WTC11 (cell line): ENCODE measurements around the gene MRPL20. TPM values are rescaled to one million over a fixed set of nuclear protein-coding genes. Genes with fewer than 3 reads are reported as not detected.

Source experiments
- CREM ChIP-seq: sonication (generic); formaldehyde crosslinking; IDR thresholded peaks from 2 replicates; pipeline ENCODE4 v1.8.1; 2022; ENCODE audit warnings: mild to moderate bottlenecking, missing genetic modification reagents, moderate library complexity
- ESRRA ChIP-seq: sonication (generic); formaldehyde crosslinking; IDR thresholded peaks from 2 replicates; pipeline ENCODE4 v1.8.1; 2022; ENCODE audit warnings: mild to moderate bottlenecking, missing genetic modification reagents, borderline replicate concordance
- FOXJ3 ChIP-seq: sonication (generic); formaldehyde crosslinking; IDR thresholded peaks from 2 replicates; pipeline ENCODE4 v1.9.0; 2021; ENCODE audit warnings: missing genetic modification reagents, mild to moderate bottlenecking, borderline replicate concordance
- FOXP1 ChIP-seq: sonication (generic); formaldehyde crosslinking; IDR thresholded peaks from 2 replicates; pipeline ENCODE4 v1.8.0; 2022; ENCODE audit warnings: missing genetic modification reagents, mild to moderate bottlenecking, moderate library complexity, borderline replicate concordance
- GABPB1 ChIP-seq: sonication (generic); formaldehyde crosslinking; IDR thresholded peaks from 2 replicates; pipeline ENCODE4 v1.8.1; 2023; ENCODE audit warnings: mild to moderate bottlenecking, missing genetic modification reagents
- JAZF1 ChIP-seq: fragments of 250-450 bp; sonication (Bioruptor Pico); IDR thresholded peaks from 2 replicates; pipeline ENCODE4 v1.9.0; 2021; ENCODE audit warnings: moderate library complexity, mild to moderate bottlenecking, inconsistent platforms
- KAT7 ChIP-seq: sonication (generic); formaldehyde crosslinking; IDR thresholded peaks from 2 replicates; pipeline ENCODE4 v1.8.1; 2023; ENCODE audit warnings: missing genetic modification reagents, mild to moderate bottlenecking, borderline replicate concordance
- MXD4 ChIP-seq: fragments of 250-450 bp; sonication (Bioruptor Pico); IDR thresholded peaks from 2 replicates; pipeline ENCODE4 v1.8.0; 2021; ENCODE audit warnings: mild to moderate bottlenecking, moderate library complexity, borderline replicate concordance
- MYBL2 ChIP-seq: sonication (generic); formaldehyde crosslinking; IDR thresholded peaks from 2 replicates; pipeline ENCODE4 v1.8.1; 2023; ENCODE audit warnings: mild to moderate bottlenecking, moderate library complexity, missing genetic modification reagents
- NFYB ChIP-seq: sonication (generic); formaldehyde crosslinking; conservative IDR thresholded peaks from 2 replicates; pipeline ENCODE4 v1.8.0; 2022; ENCODE audit warnings: low read depth, missing genetic modification reagents
- NR2C2 ChIP-seq: sonication (generic); formaldehyde crosslinking; IDR thresholded peaks from 2 replicates; pipeline ENCODE4 v1.8.0; 2022; ENCODE audit warnings: mild to moderate bottlenecking, missing genetic modification reagents
- RORB ChIP-seq: fragments of 250-450 bp; sonication (Bioruptor Pico); IDR thresholded peaks from 2 replicates; pipeline ENCODE4 v1.9.0; 2021; ENCODE audit warnings: mild to moderate bottlenecking
- TEAD1 ChIP-seq: sonication (generic); formaldehyde crosslinking; IDR thresholded peaks from 2 replicates; pipeline ENCODE4 v1.8.0; 2022; ENCODE audit warnings: mild to moderate bottlenecking, missing genetic modification reagents
- ZNF263 ChIP-seq: sonication (generic); formaldehyde crosslinking; IDR thresholded peaks from 2 replicates; pipeline ENCODE4 v1.8.1; 2022; ENCODE audit warnings: low read depth, mild to moderate bottlenecking, moderate library complexity, missing genetic modification reagents
- ZNF416 ChIP-seq: fragments of 250-450 bp; sonication (Bioruptor Pico); IDR thresholded peaks from 2 replicates; pipeline ENCODE4 v1.9.0; 2021; ENCODE audit warnings: mild to moderate bottlenecking, inconsistent platforms
- total RNA-seq: library from RNA; stranded (reverse); gene quantifications from 3 replicates; pipeline ENCODE4 v1.2.3, GENCODE V29; 2021
- TF ChIP-seq, protein P1 (sequence below): sonication (generic); formaldehyde crosslinking; IDR thresholded peaks from 2 replicates; pipeline ENCODE4 v1.8.0; 2022; ENCODE audit warnings: mild to moderate bottlenecking, missing genetic modification reagents
- TF ChIP-seq, protein P2 (sequence below): sonication (generic); formaldehyde crosslinking; IDR thresholded peaks from 2 replicates; pipeline ENCODE4 v1.8.0; 2022; ENCODE audit warnings: missing genetic modification reagents
- TF ChIP-seq, protein P3 (sequence below): sonication (generic); formaldehyde crosslinking; IDR thresholded peaks from 2 replicates; pipeline ENCODE4 v1.8.1; 2023; ENCODE audit warnings: mild to moderate bottlenecking, missing genetic modification reagents
- TF ChIP-seq, protein P4 (sequence below): fragments of 250-450 bp; sonication (Bioruptor Pico); IDR thresholded peaks from 2 replicates; pipeline ENCODE4 v1.9.0; 2021; ENCODE audit warnings: mild to moderate bottlenecking
- TF ChIP-seq, protein P5 (sequence below): sonication (generic); formaldehyde crosslinking; IDR thresholded peaks from 2 replicates; pipeline ENCODE4 v1.8.0; 2023; ENCODE audit warnings: missing genetic modification reagents
- TF ChIP-seq, protein P6 (sequence below): fragments of 250-450 bp; sonication (Bioruptor Pico); IDR thresholded peaks from 2 replicates; pipeline ENCODE4 v1.8.0; 2021; ENCODE audit warnings: mild to moderate bottlenecking
- TF ChIP-seq, protein P7 (sequence below): sonication (generic); formaldehyde crosslinking; IDR thresholded peaks from 2 replicates; pipeline ENCODE4 v1.8.1; 2022; ENCODE audit warnings: missing genetic modification reagents, borderline replicate concordance
- TF ChIP-seq, protein P8 (sequence below): sonication (generic); formaldehyde crosslinking; IDR thresholded peaks from 2 replicates; pipeline ENCODE4 v1.8.1; 2022; ENCODE audit warnings: low read depth, missing genetic modification reagents, borderline replicate concordance
- TF ChIP-seq, protein P9 (sequence below): sonication (generic); formaldehyde crosslinking; conservative IDR thresholded peaks from 2 replicates; pipeline ENCODE4 v1.8.1; 2023; ENCODE audit warnings: mild to moderate bottlenecking, low read depth, missing genetic modification reagents, moderate library complexity

Gene MRPL20
- total RNA-seq, 1 experiment from 2014 or later: 156 TPM

DNA sequence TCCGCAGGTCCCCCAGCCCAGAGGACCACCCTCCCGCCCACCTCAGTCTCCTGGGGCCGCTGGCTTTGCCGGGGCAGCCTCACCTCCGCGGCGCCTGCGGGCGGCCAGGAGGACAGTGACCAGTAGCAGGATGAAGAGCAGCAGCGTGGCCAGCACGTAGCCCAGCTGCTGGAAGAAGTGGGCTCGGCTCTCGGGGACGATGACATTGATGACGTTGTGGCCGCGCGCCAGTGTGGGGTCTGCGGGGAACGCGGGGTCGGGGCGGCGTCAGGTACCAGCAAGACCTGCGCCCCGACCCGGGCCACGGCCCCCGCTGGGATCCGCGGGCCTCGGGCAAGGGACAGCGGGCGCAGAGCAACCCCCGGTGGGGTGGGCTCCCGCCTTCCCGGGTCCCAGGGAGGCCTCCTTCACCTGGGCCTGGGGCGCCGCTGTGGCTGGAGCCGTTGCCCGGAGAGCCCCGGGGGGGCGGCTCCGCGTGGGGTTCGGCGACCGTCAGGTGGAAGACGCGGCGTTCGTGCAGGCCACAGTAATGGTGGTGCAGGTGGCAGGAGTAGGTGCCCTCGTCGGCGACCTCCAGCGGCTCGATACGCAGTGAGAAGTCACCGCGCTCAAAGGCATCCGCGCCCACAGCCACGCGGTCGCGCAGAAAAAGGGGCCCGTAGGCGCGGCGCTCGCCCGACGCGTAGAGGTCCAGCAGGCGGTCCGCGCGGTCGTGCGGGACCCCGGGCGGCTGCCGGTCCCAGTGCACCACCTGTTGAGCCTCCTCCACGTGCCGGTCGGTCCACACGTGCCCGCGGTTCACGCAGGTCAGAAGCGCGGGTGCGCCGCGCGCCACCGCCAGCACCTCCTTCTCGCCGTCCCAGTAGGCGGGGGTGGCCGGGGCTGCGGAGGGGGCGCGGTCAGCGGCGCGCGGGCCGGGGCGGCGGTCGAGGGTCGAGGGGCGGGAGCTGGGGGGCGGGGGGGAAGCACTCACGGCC lies 52.5 kb downstream of the MRPL20 start (continued):
- TF ChIP-seq, protein P1, sequence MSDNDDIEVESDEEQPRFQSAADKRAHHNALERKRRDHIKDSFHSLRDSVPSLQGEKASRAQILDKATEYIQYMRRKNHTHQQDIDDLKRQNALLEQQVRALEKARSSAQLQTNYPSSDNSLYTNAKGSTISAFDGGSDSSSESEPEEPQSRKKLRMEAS (CRISPR knock-in tag): peak; percentile 39; the same call in 1 of the 2 replicates
- TF ChIP-seq GABPB1 (CRISPR knock-in tag): no peak
- TF ChIP-seq, protein P2, sequence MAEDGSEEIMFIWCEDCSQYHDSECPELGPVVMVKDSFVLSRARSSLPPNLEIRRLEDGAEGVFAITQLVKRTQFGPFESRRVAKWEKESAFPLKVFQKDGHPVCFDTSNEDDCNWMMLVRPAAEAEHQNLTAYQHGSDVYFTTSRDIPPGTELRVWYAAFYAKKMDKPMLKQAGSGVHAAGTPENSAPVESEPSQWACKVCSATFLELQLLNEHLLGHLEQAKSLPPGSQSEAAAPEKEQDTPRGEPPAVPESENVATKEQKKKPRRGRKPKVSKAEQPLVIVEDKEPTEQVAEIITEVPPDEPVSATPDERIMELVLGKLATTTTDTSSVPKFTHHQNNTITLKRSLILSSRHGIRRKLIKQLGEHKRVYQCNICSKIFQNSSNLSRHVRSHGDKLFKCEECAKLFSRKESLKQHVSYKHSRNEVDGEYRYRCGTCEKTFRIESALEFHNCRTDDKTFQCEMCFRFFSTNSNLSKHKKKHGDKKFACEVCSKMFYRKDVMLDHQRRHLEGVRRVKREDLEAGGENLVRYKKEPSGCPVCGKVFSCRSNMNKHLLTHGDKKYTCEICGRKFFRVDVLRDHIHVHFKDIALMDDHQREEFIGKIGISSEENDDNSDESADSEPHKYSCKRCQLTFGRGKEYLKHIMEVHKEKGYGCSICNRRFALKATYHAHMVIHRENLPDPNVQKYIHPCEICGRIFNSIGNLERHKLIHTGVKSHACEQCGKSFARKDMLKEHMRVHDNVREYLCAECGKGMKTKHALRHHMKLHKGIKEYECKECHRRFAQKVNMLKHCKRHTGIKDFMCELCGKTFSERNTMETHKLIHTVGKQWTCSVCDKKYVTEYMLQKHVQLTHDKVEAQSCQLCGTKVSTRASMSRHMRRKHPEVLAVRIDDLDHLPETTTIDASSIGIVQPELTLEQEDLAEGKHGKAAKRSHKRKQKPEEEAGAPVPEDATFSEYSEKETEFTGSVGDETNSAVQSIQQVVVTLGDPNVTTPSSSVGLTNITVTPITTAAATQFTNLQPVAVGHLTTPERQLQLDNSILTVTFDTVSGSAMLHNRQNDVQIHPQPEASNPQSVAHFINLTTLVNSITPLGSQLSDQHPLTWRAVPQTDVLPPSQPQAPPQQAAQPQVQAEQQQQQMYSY (CRISPR knock-in tag): no peak
- TF ChIP-seq, protein P3, sequence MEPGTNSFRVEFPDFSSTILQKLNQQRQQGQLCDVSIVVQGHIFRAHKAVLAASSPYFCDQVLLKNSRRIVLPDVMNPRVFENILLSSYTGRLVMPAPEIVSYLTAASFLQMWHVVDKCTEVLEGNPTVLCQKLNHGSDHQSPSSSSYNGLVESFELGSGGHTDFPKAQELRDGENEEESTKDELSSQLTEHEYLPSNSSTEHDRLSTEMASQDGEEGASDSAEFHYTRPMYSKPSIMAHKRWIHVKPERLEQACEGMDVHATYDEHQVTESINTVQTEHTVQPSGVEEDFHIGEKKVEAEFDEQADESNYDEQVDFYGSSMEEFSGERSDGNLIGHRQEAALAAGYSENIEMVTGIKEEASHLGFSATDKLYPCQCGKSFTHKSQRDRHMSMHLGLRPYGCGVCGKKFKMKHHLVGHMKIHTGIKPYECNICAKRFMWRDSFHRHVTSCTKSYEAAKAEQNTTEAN (CRISPR knock-in tag): no peak
- TF ChIP-seq, protein P4, sequence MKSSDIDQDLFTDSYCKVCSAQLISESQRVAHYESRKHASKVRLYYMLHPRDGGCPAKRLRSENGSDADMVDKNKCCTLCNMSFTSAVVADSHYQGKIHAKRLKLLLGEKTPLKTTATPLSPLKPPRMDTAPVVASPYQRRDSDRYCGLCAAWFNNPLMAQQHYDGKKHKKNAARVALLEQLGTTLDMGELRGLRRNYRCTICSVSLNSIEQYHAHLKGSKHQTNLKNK (CRISPR knock-in tag): no peak
- no peak for TF ChIP-seq JAZF1 (CRISPR knock-in tag)
- TF ChIP-seq, protein P5, sequence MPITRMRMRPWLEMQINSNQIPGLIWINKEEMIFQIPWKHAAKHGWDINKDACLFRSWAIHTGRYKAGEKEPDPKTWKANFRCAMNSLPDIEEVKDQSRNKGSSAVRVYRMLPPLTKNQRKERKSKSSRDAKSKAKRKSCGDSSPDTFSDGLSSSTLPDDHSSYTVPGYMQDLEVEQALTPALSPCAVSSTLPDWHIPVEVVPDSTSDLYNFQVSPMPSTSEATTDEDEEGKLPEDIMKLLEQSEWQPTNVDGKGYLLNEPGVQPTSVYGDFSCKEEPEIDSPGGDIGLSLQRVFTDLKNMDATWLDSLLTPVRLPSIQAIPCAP (CRISPR knock-in tag): no peak
- no peak for TF ChIP-seq ESRRA (CRISPR knock-in tag)
- no peak for TF ChIP-seq ZNF416 (CRISPR knock-in tag)
- no peak for TF ChIP-seq NR2C2
- TF ChIP-seq, protein P6, sequence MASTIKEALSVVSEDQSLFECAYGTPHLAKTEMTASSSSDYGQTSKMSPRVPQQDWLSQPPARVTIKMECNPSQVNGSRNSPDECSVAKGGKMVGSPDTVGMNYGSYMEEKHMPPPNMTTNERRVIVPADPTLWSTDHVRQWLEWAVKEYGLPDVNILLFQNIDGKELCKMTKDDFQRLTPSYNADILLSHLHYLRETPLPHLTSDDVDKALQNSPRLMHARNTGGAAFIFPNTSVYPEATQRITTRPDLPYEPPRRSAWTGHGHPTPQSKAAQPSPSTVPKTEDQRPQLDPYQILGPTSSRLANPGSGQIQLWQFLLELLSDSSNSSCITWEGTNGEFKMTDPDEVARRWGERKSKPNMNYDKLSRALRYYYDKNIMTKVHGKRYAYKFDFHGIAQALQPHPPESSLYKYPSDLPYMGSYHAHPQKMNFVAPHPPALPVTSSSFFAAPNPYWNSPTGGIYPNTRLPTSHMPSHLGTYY (CRISPR knock-in tag): no peak
- TF ChIP-seq FOXJ3 (CRISPR knock-in tag): no peak
- 0 out of 2 replicates have a peak, but pooled peaks have one; percentile 37 for TF ChIP-seq MYBL2
- no peak for TF ChIP-seq MXD4 (CRISPR knock-in tag)
- TF ChIP-seq RORB (CRISPR knock-in tag): no peak
- TF ChIP-seq, protein P7, sequence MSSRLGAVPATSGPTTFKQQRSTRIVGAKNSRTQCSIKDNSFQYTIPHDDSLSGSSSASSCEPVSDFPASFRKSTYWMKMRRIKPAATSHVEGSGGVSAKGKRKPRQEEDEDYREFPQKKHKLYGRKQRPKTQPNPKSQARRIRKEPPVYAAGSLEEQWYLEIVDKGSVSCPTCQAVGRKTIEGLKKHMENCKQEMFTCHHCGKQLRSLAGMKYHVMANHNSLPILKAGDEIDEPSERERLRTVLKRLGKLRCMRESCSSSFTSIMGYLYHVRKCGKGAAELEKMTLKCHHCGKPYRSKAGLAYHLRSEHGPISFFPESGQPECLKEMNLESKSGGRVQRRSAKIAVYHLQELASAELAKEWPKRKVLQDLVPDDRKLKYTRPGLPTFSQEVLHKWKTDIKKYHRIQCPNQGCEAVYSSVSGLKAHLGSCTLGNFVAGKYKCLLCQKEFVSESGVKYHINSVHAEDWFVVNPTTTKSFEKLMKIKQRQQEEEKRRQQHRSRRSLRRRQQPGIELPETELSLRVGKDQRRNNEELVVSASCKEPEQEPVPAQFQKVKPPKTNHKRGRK (CRISPR knock-in tag): no peak
- 0 out of 2 replicates have a peak, but pooled peaks have one; percentile 48 for TF ChIP-seq CREM (CRISPR knock-in tag)
- TF ChIP-seq TEAD1 (CRISPR knock-in tag): no peak
- TF ChIP-seq NFYB (CRISPR knock-in tag): 0 out of 2 replicates have a peak, but pooled peaks have one; percentile 27
- no peak for TF ChIP-seq KAT7
- TF ChIP-seq ZNF263: no peak
- TF ChIP-seq, protein P8, sequence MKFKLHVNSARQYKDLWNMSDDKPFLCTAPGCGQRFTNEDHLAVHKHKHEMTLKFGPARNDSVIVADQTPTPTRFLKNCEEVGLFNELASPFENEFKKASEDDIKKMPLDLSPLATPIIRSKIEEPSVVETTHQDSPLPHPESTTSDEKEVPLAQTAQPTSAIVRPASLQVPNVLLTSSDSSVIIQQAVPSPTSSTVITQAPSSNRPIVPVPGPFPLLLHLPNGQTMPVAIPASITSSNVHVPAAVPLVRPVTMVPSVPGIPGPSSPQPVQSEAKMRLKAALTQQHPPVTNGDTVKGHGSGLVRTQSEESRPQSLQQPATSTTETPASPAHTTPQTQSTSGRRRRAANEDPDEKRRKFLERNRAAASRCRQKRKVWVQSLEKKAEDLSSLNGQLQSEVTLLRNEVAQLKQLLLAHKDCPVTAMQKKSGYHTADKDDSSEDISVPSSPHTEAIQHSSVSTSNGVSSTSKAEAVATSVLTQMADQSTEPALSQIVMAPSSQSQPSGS (CRISPR knock-in tag): no peak
- TF ChIP-seq, protein P9, sequence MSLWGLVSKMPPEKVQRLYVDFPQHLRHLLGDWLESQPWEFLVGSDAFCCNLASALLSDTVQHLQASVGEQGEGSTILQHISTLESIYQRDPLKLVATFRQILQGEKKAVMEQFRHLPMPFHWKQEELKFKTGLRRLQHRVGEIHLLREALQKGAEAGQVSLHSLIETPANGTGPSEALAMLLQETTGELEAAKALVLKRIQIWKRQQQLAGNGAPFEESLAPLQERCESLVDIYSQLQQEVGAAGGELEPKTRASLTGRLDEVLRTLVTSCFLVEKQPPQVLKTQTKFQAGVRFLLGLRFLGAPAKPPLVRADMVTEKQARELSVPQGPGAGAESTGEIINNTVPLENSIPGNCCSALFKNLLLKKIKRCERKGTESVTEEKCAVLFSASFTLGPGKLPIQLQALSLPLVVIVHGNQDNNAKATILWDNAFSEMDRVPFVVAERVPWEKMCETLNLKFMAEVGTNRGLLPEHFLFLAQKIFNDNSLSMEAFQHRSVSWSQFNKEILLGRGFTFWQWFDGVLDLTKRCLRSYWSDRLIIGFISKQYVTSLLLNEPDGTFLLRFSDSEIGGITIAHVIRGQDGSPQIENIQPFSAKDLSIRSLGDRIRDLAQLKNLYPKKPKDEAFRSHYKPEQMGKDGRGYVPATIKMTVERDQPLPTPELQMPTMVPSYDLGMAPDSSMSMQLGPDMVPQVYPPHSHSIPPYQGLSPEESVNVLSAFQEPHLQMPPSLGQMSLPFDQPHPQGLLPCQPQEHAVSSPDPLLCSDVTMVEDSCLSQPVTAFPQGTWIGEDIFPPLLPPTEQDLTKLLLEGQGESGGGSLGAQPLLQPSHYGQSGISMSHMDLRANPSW (CRISPR knock-in tag): no peak
- TF ChIP-seq FOXP1: no peak
